Islet precursor cell (in vitro differentiated cells): ENCODE data around the gene ARSG.

Experiments
- DNase-seq: peaks from one replicate; pipeline ENCODE4 v3.0.0-alpha.2; 2018

The ARSG gene

GRCh38 chr17:68379692-68380677 lies 88.7 kb downstream of the ARSG start:
- DNase-seq, result no peak

- no peak for DNase-seq
Measured at GRCh38 chr17:68381076-68381900, 90.0 kb downstream of the ARSG start.

GRCh38 chr17:68382582-68383085 lies 91.3 kb downstream of the ARSG start:
- DNase-seq, result no peak

- no peak for DNase-seq
Measured at GRCh38 chr17:68383120-68383442, 91.8 kb downstream of the ARSG start.

- DNase-seq, result peak; percentile 56
Measured at GRCh38 chr17:68383443-68384321, 92.4 kb downstream of the ARSG start.

- no peak for DNase-seq
Measured at GRCh38 chr17:68384471-68384870, 93.2 kb downstream of the ARSG start.

- DNase-seq, result no peak
Measured at GRCh38 chr17:68384941-68385340, 93.6 kb downstream of the ARSG start.

- no peak for DNase-seq
Measured at GRCh38 chr17:68385490-68386215, 94.4 kb downstream of the ARSG start.

- no peak for DNase-seq
Measured at GRCh38 chr17:68387435-68388218, 96.3 kb downstream of the ARSG start.

GRCh38 chr17:68389041-68389440 lies 97.7 kb downstream of the ARSG start:
- DNase-seq, result no peak

GRCh38 chr17:68390888-68391545 lies 99.7 kb downstream of the ARSG start:
- DNase-seq, result peak; percentile 51

GRCh38 chr17:68391561-68392268 lies 100.4 kb downstream of the ARSG start:
- DNase-seq, result no peak

GRCh38 chr17:68394608-68395331 lies 103.5 kb downstream of the ARSG start:
- DNase-seq, result no peak

- no peak for DNase-seq
Measured at GRCh38 chr17:68396226-68397107, 105.2 kb downstream of the ARSG start.

- no peak for DNase-seq
Measured at GRCh38 chr17:68397108-68397536, 105.8 kb downstream of the ARSG start.

GRCh38 chr17:68398691-68399637 lies 107.7 kb downstream of the ARSG start:
- DNase-seq, result peak; percentile 93
